ENCODE results near the gene PPP2R2C.

PPP2R2C gene

GRCh38 chr4:6467600-6467999, 4.8 kb downstream of the PPP2R2C start:
- no peak for DNase-seq

GRCh38 chr4:6466756-6467381, 5.5 kb downstream of the PPP2R2C start:
- DNase-seq: no peak

GRCh38 chr4:6465955-6466354, 6.5 kb downstream of the PPP2R2C start:
- DNase-seq: no peak

GRCh38 chr4:6464842-6465588, 7.4 kb downstream of the PPP2R2C start:
- DNase-seq: no peak

- no peak for DNase-seq
Observed at GRCh38 chr4:6463311-6464289, 8.8 kb downstream of the PPP2R2C start.

- DNase-seq: no peak
Observed at GRCh38 chr4:6461301-6462165, 10.9 kb downstream of the PPP2R2C start.

GRCh38 chr4:6460876-6461275, 11.5 kb downstream of the PPP2R2C start:
- DNase-seq: no peak

GRCh38 chr4:6458528-6458927, 13.9 kb downstream of the PPP2R2C start:
- no peak for DNase-seq

- DNase-seq: no peak
Observed at GRCh38 chr4:6456450-6456849, 16.0 kb downstream of the PPP2R2C start.

GRCh38 chr4:6454112-6454910, 18.1 kb downstream of the PPP2R2C start:
- DNase-seq: no peak

- no peak for DNase-seq
Observed at GRCh38 chr4:6453688-6453990, 18.8 kb downstream of the PPP2R2C start.

GRCh38 chr4:6452897-6453687, 19.3 kb downstream of the PPP2R2C start:
- DNase-seq: no peak

GRCh38 chr4:6452116-6452896, 20.1 kb downstream of the PPP2R2C start:
- no peak for DNase-seq

GRCh38 chr4:6451309-6451708, 21.1 kb downstream of the PPP2R2C start:
- no peak for DNase-seq

- DNase-seq: no peak
Observed at GRCh38 chr4:6450709-6451108, 21.7 kb downstream of the PPP2R2C start.

GRCh38 chr4:6449746-6450369, 22.6 kb downstream of the PPP2R2C start:
- DNase-seq: no peak

- no peak for DNase-seq
Observed at GRCh38 chr4:6449335-6449734, 23.1 kb downstream of the PPP2R2C start.

GRCh38 chr4:6448476-6449170, 23.8 kb downstream of the PPP2R2C start:
- no peak for DNase-seq

- no peak for DNase-seq
Observed at GRCh38 chr4:6447672-6448171, 24.7 kb downstream of the PPP2R2C start.
